Hematopoietic multipotent progenitor cell treated with erythropoietin and hydrocortisone succinate and interleukin-3 and kit ligand, for 4 days (in vitro differentiated cells): ENCODE data around the gene FGF7.
A peak's percentile ranks its signal among the peaks of the same experiment; 100 is the strongest.
"Not testable (repeated sequence)": the region's sequence is repeated elsewhere in the genome, so short reads cannot be mapped to it uniquely, and the experiment has no call there.

ENCODE experiments used
- DNase-seq: peaks from one replicate; pipeline ENCODE4 v3.0.0-alpha.2; 2015

The FGF7 gene

GRCh38 chr15:49495993-49496753 lies 73.1 kb downstream of the FGF7 start:
- DNase-seq: no peak

DNA sequence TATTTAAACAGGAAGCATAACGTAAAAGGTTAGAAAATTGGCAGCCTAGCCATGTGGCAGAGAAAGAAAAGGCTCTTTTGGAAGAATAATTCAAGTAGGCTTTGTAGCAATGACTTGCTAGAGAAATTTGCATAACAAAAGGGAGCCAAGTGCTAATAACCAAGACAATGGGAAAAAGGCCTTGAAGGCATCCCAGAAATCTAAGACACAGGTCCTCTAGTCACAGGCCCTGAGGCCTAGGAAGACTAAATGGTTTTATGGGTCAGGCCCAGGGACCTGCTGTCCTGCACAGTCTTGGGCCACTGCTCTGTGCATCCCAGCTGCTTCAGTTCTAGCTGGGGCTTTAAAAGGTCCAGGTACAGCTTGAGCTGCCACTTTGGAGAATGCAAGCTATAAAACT lies 78.5 kb downstream of the FGF7 start:
- no peak for DNase-seq

DNA sequence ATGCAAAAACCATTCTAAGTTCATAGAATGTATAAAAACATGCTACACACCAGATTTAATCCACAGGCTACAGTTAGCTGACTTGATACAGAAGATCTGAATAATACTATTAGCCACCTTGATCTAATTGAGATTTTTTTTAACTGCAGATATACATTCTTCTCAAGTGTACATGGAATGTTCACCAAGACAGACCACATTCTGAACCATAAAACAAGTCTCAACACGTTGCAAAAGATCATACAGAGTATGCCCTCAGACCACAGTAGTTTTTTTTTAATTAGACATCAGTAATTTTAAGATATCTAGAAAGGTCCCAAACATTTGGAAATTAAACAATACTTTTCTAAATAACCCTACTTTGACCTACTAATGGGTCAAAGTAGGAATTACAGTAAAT lies 83.3 kb downstream of the FGF7 start:
- DNase-seq: no peak

- DNase-seq: no peak
These were observed 84.2 kb downstream of the FGF7 start for GRCh38 chr15:49507261-49507660.

GRCh38 chr15:49512739-49513138 lies 89.7 kb downstream of the FGF7 start:
- not testable (repeated sequence) for DNase-seq

DNA sequence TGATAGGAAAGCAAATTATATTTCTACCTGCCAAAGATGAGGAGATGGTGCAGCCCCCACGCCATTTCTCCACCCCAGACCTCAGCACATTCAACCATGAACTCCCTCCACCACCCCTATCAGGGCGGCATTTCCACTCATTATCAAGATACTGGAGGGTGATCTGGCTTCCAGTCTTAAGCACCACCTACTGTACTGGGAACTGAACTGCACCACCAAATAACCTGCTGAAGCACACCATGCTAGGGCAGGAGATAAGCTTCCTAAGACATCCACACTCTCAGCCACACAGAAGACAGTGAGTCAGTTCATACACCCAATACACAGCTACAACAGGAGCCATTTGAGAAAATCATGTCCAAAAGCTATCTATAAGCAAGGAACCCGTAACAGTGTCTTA lies 98.8 kb downstream of the FGF7 start:
- peak; percentile 45 for DNase-seq

- DNase-seq: no peak
These were observed 105.2 kb downstream of the FGF7 start for GRCh38 chr15:49528289-49528688.

- no peak for DNase-seq
These were observed 107.0 kb downstream of the FGF7 start for GRCh38 chr15:49530092-49530491.
